Osteoblast (primary cell): Measurements from ENCODE around the gene CD99L2. TPM values are rescaled to one million over a fixed set of nuclear protein-coding genes. Genes with fewer than 3 reads are reported as not detected.
"Not testable (repeated sequence)": the region's sequence is repeated elsewhere in the genome, so short reads cannot be mapped to it uniquely, and the experiment has no call there.

ENCODE experiments used
- DNase-seq: peaks from one replicate; pipeline ENCODE4 v3.0.0; 2011; ENCODE audit warnings: low spot score, mixed read lengths; ENCODE audit not compliant: insufficient read length; ENCODE audit errors: missing footprints
- H2AFZ ChIP-seq: 2 replicates; pipeline ENCODE4 v1.6.0; 2011; ENCODE audit warnings: mild to moderate bottlenecking, low read length
- H3K27ac ChIP-seq: 2 replicates; pipeline ENCODE4 v1.5.1; 2011; ENCODE audit warnings: mild to moderate bottlenecking, low read depth, low read length, moderate library complexity
- H3K27me3 ChIP-seq: 2 replicates; pipeline ENCODE4 v1.6.0; 2012; ENCODE audit warnings: mild to moderate bottlenecking, control low read depth, inconsistent platforms, low read length, moderate library complexity; ENCODE audit not compliant: insufficient read depth
- H3K36me3 ChIP-seq: 2 replicates; pipeline ENCODE4 v1.5.1; 2011; ENCODE audit warnings: mild to moderate bottlenecking, low read length, control low read depth, moderate library complexity; ENCODE audit not compliant: insufficient read depth
- H3K4me1 ChIP-seq: 2 replicates; pipeline ENCODE4 v1.5.1; 2011; ENCODE audit warnings: mild to moderate bottlenecking, low read length, control low read depth, moderate library complexity; ENCODE audit not compliant: insufficient read depth
- H3K4me2 ChIP-seq: 2 replicates; pipeline ENCODE4 v1.6.0; 2011; ENCODE audit warnings: mild to moderate bottlenecking, low read length; ENCODE audit not compliant: insufficient read depth
- H3K4me3 ChIP-seq: fragments of 200-600 bp; sonication (generic); 3 replicates; pipeline ENCODE4 v1.5.1; 2012; ENCODE audit warnings: mild to moderate bottlenecking, low read length, inconsistent platforms; ENCODE audit not compliant: insufficient read depth
- H3K79me2 ChIP-seq: 2 replicates; pipeline ENCODE4 v1.6.0; 2012; ENCODE audit warnings: mild to moderate bottlenecking, low read length, control low read depth, inconsistent platforms; ENCODE audit not compliant: insufficient read depth
- H3K9me3 ChIP-seq: 2 replicates; pipeline ENCODE4 v1.5.1; 2011; ENCODE audit warnings: low read depth, low read length, control low read depth
- H4K20me1 ChIP-seq: 2 replicates; pipeline ENCODE4 v1.6.0; 2012; ENCODE audit warnings: mild to moderate bottlenecking, low read length, control low read depth; ENCODE audit not compliant: insufficient read depth
- total RNA-seq: library from RNA; depleted of rRNA; stranded (reverse); fragments of >200 nt; gene quantifications from 2 replicates; pipeline ENCODE4 v1.2.3, GENCODE V29; 2012
- TF ChIP-seq, protein P1 (sequence below): IDR thresholded peaks from 2 replicates; pipeline ENCODE4 v1.5.1; 2011; ENCODE audit warnings: mild to moderate bottlenecking, low read depth, low read length, moderate library complexity; ENCODE audit errors: extremely low read depth

CD99L2 gene
- total RNA-seq, 1 donor = 85.0 TPM

DNA sequence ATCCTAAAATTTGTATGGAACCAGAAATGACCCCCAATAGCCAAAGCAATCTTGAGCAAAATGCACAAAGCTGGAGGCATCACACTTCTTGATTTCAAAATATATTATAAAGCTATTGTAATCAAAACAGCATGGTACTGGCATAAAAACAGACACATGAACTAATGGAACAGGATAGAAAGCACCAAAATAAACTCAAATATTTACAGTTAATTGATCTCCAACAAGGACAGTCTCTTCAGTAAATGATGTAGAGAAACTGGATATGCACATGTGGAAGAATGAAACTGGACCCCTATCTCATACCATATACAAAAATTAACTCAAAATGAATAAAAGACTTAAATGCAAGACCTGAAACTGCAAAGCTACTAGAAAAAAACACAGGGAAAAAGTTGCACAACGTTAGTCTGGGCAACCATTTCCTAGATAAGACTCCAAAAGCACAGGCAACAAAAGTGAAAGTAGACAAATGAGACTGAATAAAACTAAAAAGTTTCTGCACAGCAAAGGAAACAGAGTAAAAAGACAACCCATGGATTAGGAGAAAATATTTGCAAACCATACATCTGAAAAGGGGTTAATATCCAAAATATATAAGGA lies 64.9 kb downstream of the CD99L2 start:
- H2AFZ ChIP-seq = no peak overlapping the region
- H3K9me3 ChIP-seq = no peaks in the 10 kb centered on the region
- H3K36me3 ChIP-seq = no peaks in the 10 kb centered on the region
- H3K4me3 ChIP-seq = no peak overlapping the region
- TF ChIP-seq, protein P1, sequence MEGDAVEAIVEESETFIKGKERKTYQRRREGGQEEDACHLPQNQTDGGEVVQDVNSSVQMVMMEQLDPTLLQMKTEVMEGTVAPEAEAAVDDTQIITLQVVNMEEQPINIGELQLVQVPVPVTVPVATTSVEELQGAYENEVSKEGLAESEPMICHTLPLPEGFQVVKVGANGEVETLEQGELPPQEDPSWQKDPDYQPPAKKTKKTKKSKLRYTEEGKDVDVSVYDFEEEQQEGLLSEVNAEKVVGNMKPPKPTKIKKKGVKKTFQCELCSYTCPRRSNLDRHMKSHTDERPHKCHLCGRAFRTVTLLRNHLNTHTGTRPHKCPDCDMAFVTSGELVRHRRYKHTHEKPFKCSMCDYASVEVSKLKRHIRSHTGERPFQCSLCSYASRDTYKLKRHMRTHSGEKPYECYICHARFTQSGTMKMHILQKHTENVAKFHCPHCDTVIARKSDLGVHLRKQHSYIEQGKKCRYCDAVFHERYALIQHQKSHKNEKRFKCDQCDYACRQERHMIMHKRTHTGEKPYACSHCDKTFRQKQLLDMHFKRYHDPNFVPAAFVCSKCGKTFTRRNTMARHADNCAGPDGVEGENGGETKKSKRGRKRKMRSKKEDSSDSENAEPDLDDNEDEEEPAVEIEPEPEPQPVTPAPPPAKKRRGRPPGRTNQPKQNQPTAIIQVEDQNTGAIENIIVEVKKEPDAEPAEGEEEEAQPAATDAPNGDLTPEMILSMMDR = no peak
- H3K27me3 ChIP-seq = no peaks in the 10 kb centered on the region
- no peak overlapping the region for H3K27ac ChIP-seq
- no peak for DNase-seq
- no peaks in the 10 kb centered on the region for H4K20me1 ChIP-seq
- no peaks in the 10 kb centered on the region for H3K79me2 ChIP-seq
- no peak overlapping the region for H3K4me2 ChIP-seq
- H3K4me1 ChIP-seq = no peaks in the 10 kb centered on the region

- no peak overlapping the region for H3K4me3 ChIP-seq
- H3K4me1 ChIP-seq = no peaks in the 10 kb centered on the region
- no peak for DNase-seq
- no peak overlapping the region for H3K27ac ChIP-seq
- no peak overlapping the region for H2AFZ ChIP-seq
- no peaks in the 10 kb centered on the region for H3K79me2 ChIP-seq
- TF ChIP-seq, protein P1 = no peak
- peaks cover 4% of the 10 kb centered on the region for H3K36me3 ChIP-seq
- no peaks in the 10 kb centered on the region for H3K9me3 ChIP-seq
- H3K27me3 ChIP-seq = no peaks in the 10 kb centered on the region
- no peaks in the 10 kb centered on the region for H4K20me1 ChIP-seq
- H3K4me2 ChIP-seq = no peak overlapping the region
Measured at GRCh38 chrX:150831863-150832262, 66.6 kb downstream of the CD99L2 start.

DNA sequence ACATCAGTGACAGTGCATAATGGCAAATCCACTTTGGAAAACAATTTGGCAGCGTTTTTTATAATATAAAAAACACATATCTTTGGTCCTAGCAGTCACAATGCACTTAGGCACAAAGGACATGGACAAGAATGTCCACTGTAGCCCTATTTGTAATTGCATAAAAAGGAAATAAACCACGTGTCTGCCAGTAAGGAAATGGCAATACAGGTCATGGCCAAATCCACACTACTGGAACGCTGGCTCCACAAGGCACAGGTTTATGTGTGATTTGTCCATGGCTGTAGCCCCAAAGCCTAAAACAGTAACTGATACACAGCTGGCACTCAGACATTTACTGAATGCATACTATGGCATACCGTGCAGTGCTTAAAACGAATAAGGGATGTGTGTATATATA lies 69.7 kb downstream of the CD99L2 start:
- H3K79me2 ChIP-seq = no peaks in the 10 kb centered on the region
- TF ChIP-seq, protein P1 = no peak
- H2AFZ ChIP-seq = no peak overlapping the region

GRCh38 chrX:150824352-150824751 lies 74.1 kb downstream of the CD99L2 start:
- not testable (repeated sequence) for H3K4me1 ChIP-seq, H2AFZ ChIP-seq, H3K36me3 ChIP-seq, H3K4me3 ChIP-seq, H4K20me1 ChIP-seq, H3K9me3 ChIP-seq, H3K79me2 ChIP-seq, H3K4me2 ChIP-seq, H3K27me3 ChIP-seq, H3K27ac ChIP-seq, DNase-seq

More for the DNA sequence above, 69.7 kb downstream of the CD99L2 start:
- Histone ChIP-seq H3K27ac (no peak overlapping the region), H3K4me2 (no peak overlapping the region), H3K4me1 (no peaks in the 10 kb centered on the region), H3K27me3 (no peaks in the 10 kb centered on the region), H3K9me3 (no peaks in the 10 kb centered on the region), H3K4me3 (no peak overlapping the region), H4K20me1 (no peaks in the 10 kb centered on the region), H3K36me3 (peaks cover 4% of the 10 kb centered on the region)
- DNase-seq = no peak

- not testable (repeated sequence) for DNase-seq, H4K20me1 ChIP-seq, H3K4me3 ChIP-seq, H3K79me2 ChIP-seq, H3K36me3 ChIP-seq, H3K9me3 ChIP-seq, H3K27me3 ChIP-seq, H3K27ac ChIP-seq, H3K4me1 ChIP-seq, H3K4me2 ChIP-seq, H2AFZ ChIP-seq
Measured at GRCh38 chrX:150823826-150824225, 74.6 kb downstream of the CD99L2 start.
